ENCODE measurements around the gene PTPRZ1.

DNA sequence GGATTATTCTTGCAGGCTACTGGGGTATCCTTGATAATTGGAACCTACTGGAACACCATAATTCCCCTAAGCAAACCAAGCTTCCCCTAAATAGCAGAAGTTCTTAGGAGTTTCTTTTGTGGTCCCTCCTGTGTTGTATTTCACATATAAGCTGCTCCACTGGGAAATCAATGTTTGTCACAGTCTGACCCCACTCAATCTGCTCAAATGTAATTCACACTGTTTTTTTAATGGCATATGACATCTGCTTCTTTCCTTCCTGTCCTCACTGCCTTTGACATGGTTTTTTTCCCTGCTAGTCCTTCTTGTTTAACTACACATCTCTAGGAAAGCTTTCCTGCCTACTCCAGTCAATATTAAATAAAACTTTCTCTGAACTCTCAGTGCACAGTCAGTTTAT lies 1.8 kb upstream of the PTPRZ1 start:
- no peak for TF ChIP-seq CTCF (IDR thresholded peaks at IDR 0.05)
- TF ChIP-seq, protein P1, sequence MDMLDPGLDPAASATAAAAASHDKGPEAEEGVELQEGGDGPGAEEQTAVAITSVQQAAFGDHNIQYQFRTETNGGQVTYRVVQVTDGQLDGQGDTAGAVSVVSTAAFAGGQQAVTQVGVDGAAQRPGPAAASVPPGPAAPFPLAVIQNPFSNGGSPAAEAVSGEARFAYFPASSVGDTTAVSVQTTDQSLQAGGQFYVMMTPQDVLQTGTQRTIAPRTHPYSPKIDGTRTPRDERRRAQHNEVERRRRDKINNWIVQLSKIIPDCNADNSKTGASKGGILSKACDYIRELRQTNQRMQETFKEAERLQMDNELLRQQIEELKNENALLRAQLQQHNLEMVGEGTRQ (IDR thresholded peaks at IDR 0.05), result no peak
- TF ChIP-seq POLR2A (IDR thresholded peaks at IDR 0.05; ENCODE audit: low read length), result no peak
- TF ChIP-seq CBX8 (IDR thresholded peaks at IDR 0.05), result no peak
